Measurements from ENCODE around the gene PDE3A. TPM values are rescaled to one million over a fixed set of nuclear protein-coding genes. Genes with fewer than 3 reads are reported as not detected.

The PDE3A gene
- polyA plus RNA-seq, 6 donors from 2014 or later = 0.12 TPM; not detected in 5

DNA sequence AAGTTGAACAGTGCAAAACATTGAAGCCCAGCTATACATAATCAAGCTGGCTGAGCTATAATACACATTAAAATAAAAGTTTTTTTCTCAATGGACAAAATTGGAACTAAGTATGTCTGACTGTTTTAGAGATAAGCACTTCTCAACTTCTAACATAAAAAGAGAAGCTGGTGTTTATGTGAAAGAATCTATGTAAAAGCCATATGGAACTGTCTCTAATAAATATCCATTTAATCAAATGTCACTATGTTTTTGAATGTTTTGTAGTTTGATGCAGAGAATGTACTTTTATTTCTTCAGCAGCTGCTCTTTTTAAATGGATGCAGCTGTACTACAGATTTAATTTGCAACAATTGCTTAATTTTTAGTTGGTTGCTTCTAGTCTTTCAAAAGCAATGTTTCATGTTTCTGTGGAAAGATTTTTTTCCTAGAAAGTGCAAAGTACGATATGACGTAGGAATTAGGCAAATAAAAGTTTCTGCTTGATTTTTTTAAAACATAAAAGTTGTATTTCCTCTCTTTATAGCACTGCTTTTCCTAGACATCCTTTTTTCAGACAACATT, 114.2 kb downstream of the PDE3A start:
- Mint-ChIP-seq H3K27ac (no peak overlapping the region), H3K4me1 (no peaks in the 10 kb centered on the region), H3K9me3 (peaks cover 0 to 5% (median 0%) of the 10 kb centered on the region in 7 donors), H3K36me3 (no peaks in the 10 kb centered on the region), H3K27me3 (no peaks in the 10 kb centered on the region), H3K4me3 (no peak overlapping the region)
- no peak for DNase-seq
- no peak for ATAC-seq (ENCODE audit: low read depth in 2 of 2)

DNA sequence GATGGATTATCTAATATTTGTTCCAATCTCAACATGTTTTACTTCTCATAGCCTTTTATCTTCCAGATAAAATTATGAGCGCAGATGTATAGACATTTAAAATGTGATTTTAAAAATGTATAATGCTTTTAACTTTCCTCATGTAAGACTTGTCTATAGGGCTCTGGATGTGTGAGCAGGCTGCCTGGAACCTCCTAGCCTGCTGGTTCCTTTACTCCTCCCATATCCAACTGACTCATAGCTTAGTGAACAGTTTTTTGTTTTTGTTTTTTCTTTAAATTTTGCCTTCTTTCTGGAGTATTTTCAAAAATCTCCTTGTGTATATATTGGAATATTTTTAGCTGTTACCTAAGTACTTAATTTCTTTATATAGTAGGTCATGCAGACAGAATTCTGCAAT, 115.4 kb downstream of the PDE3A start:
- no peak for DNase-seq
- H3K9me3 Mint-ChIP-seq = peaks cover 0 to 5% (median 0%) of the 10 kb centered on the region in 7 donors
- no peak overlapping the region for H3K4me3 Mint-ChIP-seq
- ATAC-seq (ENCODE audit: low read depth in 2 of 2) = no peak
- H3K36me3 Mint-ChIP-seq = no peaks in the 10 kb centered on the region
- no peak overlapping the region for H3K27ac Mint-ChIP-seq
- H3K4me1 Mint-ChIP-seq = no peaks in the 10 kb centered on the region
- H3K27me3 Mint-ChIP-seq = no peaks in the 10 kb centered on the region

GRCh38 chr12:20486233-20486632, 117.9 kb downstream of the PDE3A start:
- ATAC-seq (ENCODE audit: low read depth in 2 of 2) = no peak
- H3K4me1 Mint-ChIP-seq = no peaks in the 10 kb centered on the region
- H3K4me3 Mint-ChIP-seq = no peak overlapping the region
- DNase-seq = no peak
- peaks cover 0 to 2% (median 0%) of the 10 kb centered on the region in 7 donors for H3K9me3 Mint-ChIP-seq
- no peaks in the 10 kb centered on the region for H3K36me3 Mint-ChIP-seq
- H3K27me3 Mint-ChIP-seq = no peaks in the 10 kb centered on the region
- H3K27ac Mint-ChIP-seq = no peak overlapping the region

GRCh38 chr12:20487519-20487918, 119.2 kb downstream of the PDE3A start:
- Mint-ChIP-seq H3K27me3 (no peaks in the 10 kb centered on the region), H3K36me3 (no peaks in the 10 kb centered on the region), H3K4me1 (no peaks in the 10 kb centered on the region), H3K27ac (no peak overlapping the region), H3K4me3 (no peak overlapping the region), H3K9me3 (peaks cover 0 to 5% (median 0%) of the 10 kb centered on the region in 7 donors)
- DNase-seq (no peak), ATAC-seq (ENCODE audit: low read depth in 2 of 2) (no peak)

DNA sequence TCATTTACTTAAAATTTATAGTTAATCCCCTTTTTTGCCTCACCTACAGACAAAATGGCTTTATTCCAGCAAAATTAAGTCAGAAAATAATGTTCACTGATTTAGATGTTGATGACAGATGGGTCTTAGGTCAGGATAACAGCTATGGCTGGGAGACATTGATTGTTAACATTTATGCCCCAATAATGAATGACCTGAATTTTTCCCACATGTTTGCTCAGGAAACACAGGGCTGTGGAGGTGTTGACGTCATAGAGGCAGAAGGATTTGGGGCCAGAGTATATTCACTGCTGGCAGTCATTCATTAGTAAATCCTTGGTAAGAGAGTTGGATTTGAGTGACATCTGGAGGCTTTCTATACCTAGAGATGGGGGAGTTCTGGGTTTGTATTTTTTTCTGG, 121.3 kb downstream of the PDE3A start:
- peaks cover 0 to 10% (median 0%) of the 10 kb centered on the region in 7 donors for H3K9me3 Mint-ChIP-seq
- no peak for DNase-seq
- no peaks in the 10 kb centered on the region for H3K4me1 Mint-ChIP-seq
- H3K27me3 Mint-ChIP-seq = no peaks in the 10 kb centered on the region
- no peaks in the 10 kb centered on the region for H3K36me3 Mint-ChIP-seq
- no peak overlapping the region for H3K4me3 Mint-ChIP-seq
- ATAC-seq (ENCODE audit: low read depth in 2 of 2) = no peak
- H3K27ac Mint-ChIP-seq = no peak overlapping the region

DNA sequence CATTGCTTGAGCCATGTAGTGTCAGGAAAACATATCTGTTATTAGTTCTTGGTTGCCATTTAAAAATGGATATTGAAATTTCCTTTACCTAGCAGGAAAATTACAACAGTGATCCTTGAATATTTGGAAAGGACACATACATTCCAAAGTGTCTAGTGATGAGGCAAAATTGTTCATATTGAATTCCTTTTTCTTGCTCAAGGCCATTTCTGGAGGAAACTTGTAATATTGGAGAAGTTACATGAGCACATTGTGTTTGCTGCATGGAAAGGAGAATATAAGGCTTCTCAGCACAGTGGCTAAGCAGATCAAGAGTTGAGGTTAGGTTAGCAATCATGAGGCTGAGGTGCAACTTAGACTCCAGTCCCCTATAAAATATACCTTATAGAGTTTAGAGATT, 121.9 kb downstream of the PDE3A start:
- Mint-ChIP-seq H3K27ac (no peak overlapping the region), H3K9me3 (peaks cover 0 to 10% (median 0%) of the 10 kb centered on the region in 7 donors), H3K36me3 (no peaks in the 10 kb centered on the region), H3K27me3 (no peaks in the 10 kb centered on the region), H3K4me1 (no peaks in the 10 kb centered on the region), H3K4me3 (no peak overlapping the region)
- DNase-seq (no peak), ATAC-seq (ENCODE audit: low read depth in 2 of 2) (no peak)

GRCh38 chr12:20491290-20491689, 123.0 kb downstream of the PDE3A start:
- no peaks in the 10 kb centered on the region for H3K4me1 Mint-ChIP-seq
- H3K27ac Mint-ChIP-seq = no peak overlapping the region
- H3K36me3 Mint-ChIP-seq = no peaks in the 10 kb centered on the region
- H3K27me3 Mint-ChIP-seq = no peaks in the 10 kb centered on the region
- ATAC-seq (ENCODE audit: low read depth in 2 of 2) (no peak), DNase-seq (no peak)
- no peak overlapping the region for H3K4me3 Mint-ChIP-seq
- peaks cover 0 to 10% (median 0%) of the 10 kb centered on the region in 7 donors for H3K9me3 Mint-ChIP-seq

DNA sequence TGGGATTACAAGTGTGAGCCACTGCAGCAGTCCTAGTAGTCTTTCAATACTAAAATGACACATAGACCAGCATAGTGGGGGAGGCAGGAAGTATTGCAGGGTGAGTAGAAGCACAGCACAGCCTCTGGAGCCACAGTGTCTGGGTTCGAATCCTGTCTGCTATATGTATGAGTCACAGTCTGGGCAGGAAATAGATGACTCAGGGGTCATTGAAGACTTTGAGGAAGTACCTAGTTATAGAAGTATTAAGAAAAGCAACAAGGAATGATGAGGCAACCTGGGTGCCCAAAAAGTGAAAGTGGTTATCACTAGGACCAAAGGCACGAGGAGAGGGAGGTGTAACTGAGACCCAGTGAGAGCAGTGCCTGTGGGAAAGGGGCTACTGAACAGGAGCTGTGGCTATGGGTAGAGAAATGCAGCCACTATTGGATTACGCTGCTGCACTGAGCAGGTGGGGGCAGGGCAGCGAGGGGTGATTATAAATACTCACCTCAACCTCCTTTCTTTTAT, 124.0 kb downstream of the PDE3A start:
- ATAC-seq (ENCODE audit: low read depth in 2 of 2) (no peak), DNase-seq (no peak)
- no peaks in the 10 kb centered on the region for H3K36me3 Mint-ChIP-seq
- no peaks in the 10 kb centered on the region for H3K4me1 Mint-ChIP-seq
- peaks cover 0 to 10% (median 0%) of the 10 kb centered on the region in 7 donors for H3K9me3 Mint-ChIP-seq
- H3K4me3 Mint-ChIP-seq = no peak overlapping the region
- no peaks in the 10 kb centered on the region for H3K27me3 Mint-ChIP-seq
- no peak overlapping the region for H3K27ac Mint-ChIP-seq

DNA sequence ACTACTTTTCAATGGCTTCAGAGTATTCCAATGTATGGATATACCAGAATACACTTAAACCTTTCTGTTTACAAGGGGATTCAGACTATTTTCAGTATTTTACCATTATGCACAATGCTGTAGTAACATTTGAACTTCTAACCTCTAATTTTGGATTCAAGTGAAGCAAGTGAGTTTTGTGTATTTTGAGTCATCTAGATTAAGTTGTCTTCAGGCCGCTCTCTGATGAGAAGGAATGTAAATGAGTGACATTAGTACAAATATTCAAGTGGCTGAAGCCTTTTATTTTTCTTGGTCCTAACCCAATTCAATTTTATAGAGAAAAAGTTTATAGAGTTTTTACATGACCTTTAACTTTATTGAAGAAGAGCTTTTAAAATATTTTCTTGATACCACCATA, 125.6 kb downstream of the PDE3A start:
- Mint-ChIP-seq H3K27me3 (no peaks in the 10 kb centered on the region), H3K9me3 (peaks cover 0 to 10% (median 0%) of the 10 kb centered on the region in 7 donors), H3K36me3 (no peaks in the 10 kb centered on the region), H3K27ac (no peak overlapping the region), H3K4me1 (no peaks in the 10 kb centered on the region), H3K4me3 (no peak overlapping the region)
- DNase-seq = no peak
- ATAC-seq (ENCODE audit: low read depth in 2 of 2) = no peak

- H3K27ac Mint-ChIP-seq = no peak overlapping the region
- peaks cover 0 to 10% (median 0%) of the 10 kb centered on the region in 7 donors for H3K9me3 Mint-ChIP-seq
- ATAC-seq (ENCODE audit: low read depth in 2 of 2) = no peak
- DNase-seq = no peak
- H3K4me1 Mint-ChIP-seq = no peaks in the 10 kb centered on the region
- no peak overlapping the region for H3K4me3 Mint-ChIP-seq
- H3K27me3 Mint-ChIP-seq = no peaks in the 10 kb centered on the region
- no peaks in the 10 kb centered on the region for H3K36me3 Mint-ChIP-seq
Measured at GRCh38 chr12:20494851-20495250, 126.5 kb downstream of the PDE3A start.

DNA sequence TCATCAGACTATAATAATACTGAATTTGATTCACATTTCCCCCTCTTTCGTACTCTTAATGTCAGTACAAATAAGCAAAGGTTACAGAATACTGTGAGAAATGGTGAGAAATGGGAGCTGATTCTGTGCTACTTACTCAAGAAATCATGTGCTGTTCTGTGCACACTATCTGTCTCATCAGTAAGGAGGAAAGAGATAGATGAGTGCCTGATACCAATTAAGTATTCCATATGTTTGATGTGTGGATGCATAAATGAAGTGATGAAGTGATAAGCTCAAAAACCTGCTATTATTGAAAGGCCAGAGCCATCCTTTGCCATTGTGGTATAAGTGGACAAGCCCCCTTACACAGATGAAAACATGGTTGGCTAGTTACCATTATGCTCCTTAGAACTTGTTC, 127.7 kb downstream of the PDE3A start:
- Mint-ChIP-seq H3K4me3 (no peak overlapping the region), H3K27ac (no peak overlapping the region), H3K9me3 (peaks cover 0 to 10% (median 0%) of the 10 kb centered on the region in 7 donors), H3K36me3 (no peaks in the 10 kb centered on the region), H3K27me3 (no peaks in the 10 kb centered on the region), H3K4me1 (no peaks in the 10 kb centered on the region)
- no peak for DNase-seq
- no peak for ATAC-seq (ENCODE audit: low read depth in 2 of 2)

- H3K4me1 Mint-ChIP-seq = no peaks in the 10 kb centered on the region
- no peak for DNase-seq
- no peak overlapping the region for H3K27ac Mint-ChIP-seq
- peaks cover 0 to 4% (median 0%) of the 10 kb centered on the region in 7 donors for H3K9me3 Mint-ChIP-seq
- H3K27me3 Mint-ChIP-seq = no peaks in the 10 kb centered on the region
- no peak overlapping the region for H3K4me3 Mint-ChIP-seq
- ATAC-seq (ENCODE audit: low read depth in 2 of 2) = no peak
- H3K36me3 Mint-ChIP-seq = no peaks in the 10 kb centered on the region
Measured at GRCh38 chr12:20497707-20498106, 129.4 kb downstream of the PDE3A start.

- Mint-ChIP-seq H3K9me3 (no peaks in the 10 kb centered on the region), H3K4me3 (no peak overlapping the region), H3K27ac (no peak overlapping the region), H3K27me3 (no peaks in the 10 kb centered on the region), H3K4me1 (no peaks in the 10 kb centered on the region), H3K36me3 (no peaks in the 10 kb centered on the region)
- ATAC-seq (ENCODE audit: low read depth in 2 of 2) (no peak), DNase-seq (no peak)
Measured at GRCh38 chr12:20501958-20502357, 133.6 kb downstream of the PDE3A start.

DNA sequence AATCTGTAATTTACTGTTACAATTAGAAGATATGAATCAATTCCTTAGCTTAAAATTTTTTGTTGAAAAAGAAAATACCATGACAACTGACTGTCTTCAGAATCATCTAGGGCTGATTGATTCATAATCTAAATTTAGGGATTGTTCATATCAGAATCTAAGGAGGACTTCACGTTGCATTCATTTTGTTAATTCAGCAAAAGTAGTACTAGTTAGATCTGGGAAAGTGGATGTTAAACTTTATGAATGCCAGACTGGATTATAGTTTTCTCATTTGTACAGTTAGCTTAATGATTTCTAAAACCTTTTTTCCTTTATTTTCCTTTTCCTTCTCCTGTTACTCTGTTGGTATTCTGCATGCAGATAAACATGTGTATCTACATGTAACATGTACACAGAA, 135.5 kb downstream of the PDE3A start:
- H3K4me1 Mint-ChIP-seq = no peaks in the 10 kb centered on the region
- DNase-seq (no peak), ATAC-seq (ENCODE audit: low read depth in 2 of 2) (no peak)
- no peak overlapping the region for H3K27ac Mint-ChIP-seq
- H3K9me3 Mint-ChIP-seq = no peaks in the 10 kb centered on the region
- H3K4me3 Mint-ChIP-seq = no peak overlapping the region
- H3K27me3 Mint-ChIP-seq = no peaks in the 10 kb centered on the region
- no peaks in the 10 kb centered on the region for H3K36me3 Mint-ChIP-seq

GRCh38 chr12:20505056-20505455, 136.7 kb downstream of the PDE3A start:
- Mint-ChIP-seq H3K4me3 (no peak overlapping the region), H3K27ac (no peak overlapping the region), H3K36me3 (no peaks in the 10 kb centered on the region), H3K9me3 (no peaks in the 10 kb centered on the region), H3K4me1 (no peaks in the 10 kb centered on the region), H3K27me3 (no peaks in the 10 kb centered on the region)
- ATAC-seq (ENCODE audit: low read depth in 2 of 2) (no peak), DNase-seq (no peak)
